Activated CD8-positive, alpha-beta memory T cell treated with anti-CD3 and anti-CD28 coated beads, Interleukin-2, amount 50 U/mL, for 4 hours (primary cell): ENCODE results near the gene MKNK2.
A peak's percentile ranks its signal among the peaks of the same experiment; 100 is the strongest.

Experiments
- DNase-seq: peaks from one replicate; pipeline ENCODE4 v3.0.0-alpha.2; 2020

Gene MKNK2

DNA sequence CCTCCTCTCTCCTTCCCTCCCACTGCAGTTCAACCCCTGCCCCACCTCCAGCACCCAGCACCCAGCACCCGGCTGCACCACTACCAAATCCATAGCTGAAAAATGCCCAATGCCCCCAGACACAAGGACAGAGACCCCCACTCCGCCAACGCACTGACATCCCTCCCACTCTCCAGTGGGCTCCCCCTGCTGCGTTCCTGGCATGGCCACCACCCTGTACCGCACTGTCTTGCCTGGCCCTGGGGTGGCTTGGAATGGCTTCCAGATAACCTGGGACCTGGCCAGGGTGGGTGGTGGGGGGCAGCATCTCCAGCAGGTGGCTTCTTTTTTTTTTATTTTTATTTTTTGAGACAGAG is 5.8 kb upstream of the MKNK2 start:
- no peak for DNase-seq

DNA sequence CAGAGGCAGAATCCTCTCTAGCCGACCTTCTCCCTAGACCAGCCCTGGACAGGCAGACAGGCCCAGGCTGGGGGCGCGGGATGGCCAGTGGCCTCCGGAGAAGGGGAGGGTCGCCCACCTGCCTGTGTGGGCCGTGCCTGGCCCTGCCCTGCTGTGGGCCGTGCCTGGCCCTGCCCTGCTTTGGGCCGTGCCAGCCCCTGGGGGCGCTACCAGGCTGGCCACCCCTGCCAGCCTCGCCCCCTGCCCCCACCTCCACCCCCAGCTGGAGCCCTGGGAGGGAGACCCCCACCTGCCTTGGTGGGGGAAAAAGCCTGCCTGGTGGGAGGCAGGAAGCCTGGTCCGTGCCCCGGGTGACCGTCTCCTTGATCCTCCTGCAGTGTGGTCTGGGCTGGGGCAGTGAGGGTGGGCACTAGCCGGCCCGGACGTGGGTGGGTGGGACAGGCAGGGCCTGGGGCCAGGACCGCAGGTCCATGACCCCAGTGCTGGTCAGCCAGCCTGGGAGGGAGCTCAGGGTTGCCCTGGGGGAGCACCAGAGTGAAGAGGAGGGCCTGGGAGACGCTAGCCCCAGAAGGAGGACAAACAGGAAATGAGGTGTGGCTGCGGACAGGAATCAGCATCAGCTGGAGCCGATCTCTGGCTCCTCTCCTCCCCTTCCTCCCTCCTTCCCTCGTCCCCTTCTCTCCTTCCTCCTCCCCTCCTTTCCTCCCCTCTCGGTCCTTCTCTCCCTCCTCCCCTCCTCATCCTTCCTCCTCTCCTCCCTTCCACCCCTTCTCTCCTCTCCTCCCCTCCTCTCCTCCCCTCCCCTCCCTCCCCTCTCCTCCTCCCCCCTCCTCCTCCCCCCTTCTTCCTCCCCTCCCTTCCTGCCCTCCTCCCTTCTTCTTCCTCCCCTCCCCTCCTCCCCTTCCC is 5.1 kb upstream of the MKNK2 start:
- no peak for DNase-seq

DNA sequence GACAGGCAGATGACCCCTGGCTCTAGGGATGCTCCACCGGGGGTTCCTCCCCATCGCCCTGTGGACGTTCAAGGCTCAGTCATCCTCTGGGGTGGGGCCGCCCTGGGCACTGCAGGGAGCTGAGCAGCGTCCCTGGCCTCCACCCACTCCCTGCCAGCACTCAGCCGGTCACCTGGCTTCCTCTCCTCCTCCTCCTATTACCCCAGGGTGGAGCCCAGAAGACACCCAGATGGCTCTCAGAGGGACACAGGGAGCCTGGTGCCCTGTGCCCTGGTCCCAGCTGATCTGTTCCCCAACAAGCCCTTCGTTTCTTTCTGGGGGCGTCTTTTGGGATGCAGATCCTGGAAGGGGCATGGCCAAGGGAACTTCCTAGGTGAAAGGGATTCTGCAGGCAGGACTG is 3.7 kb upstream of the MKNK2 start:
- no peak for DNase-seq

DNA sequence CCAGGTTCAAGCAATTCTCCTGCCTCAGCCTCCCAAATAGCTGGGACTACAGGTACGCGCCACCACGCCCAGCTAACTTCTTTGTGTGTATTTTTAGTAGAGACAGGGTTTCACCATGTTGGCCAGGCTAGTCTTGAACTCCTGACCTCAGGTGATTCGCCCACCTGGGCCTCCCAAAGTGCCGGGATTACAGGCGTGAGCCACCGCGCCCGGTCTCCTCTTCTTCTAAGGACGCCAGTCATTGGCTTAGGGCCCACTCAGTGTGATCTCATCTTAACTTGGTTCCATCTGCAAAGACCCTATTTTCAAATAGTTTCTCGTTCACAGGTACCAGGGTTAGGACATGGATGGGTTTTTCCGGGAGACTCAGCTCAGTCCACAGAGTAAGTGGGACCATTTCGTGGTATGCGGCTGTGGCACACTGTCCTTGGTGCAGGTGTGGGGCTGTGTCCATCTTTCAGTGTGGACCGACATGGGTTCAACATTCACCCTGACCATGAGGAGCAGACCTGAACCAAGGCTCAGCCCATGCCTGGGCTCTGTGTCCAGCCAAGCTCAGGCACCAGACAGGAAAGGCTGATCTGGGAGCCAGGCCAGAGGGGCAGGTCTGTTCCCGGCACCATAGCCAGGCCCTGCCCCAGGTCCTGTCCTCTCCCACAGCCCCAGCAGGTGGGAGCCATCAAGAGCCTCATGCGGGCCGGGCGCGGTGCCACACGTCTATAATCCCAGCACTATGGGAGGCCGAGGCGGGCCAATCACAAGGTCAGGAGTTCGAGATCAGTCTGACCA is 2.8 kb upstream of the MKNK2 start:
- DNase-seq, result no peak

DNA sequence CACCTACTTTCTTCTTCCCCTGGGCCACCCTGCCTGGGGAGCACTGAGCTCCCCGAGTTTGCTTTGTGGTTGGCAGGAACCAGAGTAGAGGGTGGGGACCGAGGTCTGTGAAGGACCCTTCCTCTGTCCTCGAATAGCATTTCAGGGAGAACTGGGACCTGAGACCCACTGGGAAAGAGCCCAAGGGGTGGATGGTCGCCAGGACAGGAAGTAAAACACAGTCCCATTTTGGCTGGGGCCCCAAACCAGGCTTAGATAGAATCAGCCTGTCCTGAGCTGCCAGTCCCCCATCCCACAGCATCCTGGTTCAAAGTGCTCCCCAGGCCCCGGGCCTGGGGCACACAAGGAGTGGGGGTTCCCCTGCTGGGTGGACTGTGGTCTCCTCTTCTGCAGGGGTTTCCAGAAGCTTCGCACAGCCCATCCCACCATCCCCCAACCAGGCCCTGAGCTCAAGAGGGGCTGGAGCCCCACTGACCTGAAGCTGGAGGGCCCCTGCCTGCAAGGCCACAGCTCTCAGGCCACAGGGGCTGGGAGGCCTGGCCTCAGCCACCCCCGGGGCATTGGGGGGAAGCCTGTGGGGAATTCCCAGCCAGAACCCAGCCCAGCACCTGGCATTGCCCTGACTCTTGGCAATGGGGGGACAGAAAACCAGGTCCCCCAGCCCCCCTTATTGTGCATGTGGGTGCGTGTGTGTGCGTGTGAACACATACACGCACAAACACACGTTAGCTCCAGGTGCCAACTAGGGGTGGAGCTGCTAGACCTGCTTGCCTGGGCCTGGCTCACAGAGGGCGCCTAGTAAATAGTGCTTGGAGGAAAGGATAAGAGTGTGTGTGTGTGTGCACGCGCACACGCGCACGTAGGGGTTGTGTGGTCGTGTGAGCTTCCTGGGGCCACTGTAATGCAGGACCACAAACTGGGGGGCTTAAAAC is 995 bp upstream of the MKNK2 start:
- no peak for DNase-seq

DNA sequence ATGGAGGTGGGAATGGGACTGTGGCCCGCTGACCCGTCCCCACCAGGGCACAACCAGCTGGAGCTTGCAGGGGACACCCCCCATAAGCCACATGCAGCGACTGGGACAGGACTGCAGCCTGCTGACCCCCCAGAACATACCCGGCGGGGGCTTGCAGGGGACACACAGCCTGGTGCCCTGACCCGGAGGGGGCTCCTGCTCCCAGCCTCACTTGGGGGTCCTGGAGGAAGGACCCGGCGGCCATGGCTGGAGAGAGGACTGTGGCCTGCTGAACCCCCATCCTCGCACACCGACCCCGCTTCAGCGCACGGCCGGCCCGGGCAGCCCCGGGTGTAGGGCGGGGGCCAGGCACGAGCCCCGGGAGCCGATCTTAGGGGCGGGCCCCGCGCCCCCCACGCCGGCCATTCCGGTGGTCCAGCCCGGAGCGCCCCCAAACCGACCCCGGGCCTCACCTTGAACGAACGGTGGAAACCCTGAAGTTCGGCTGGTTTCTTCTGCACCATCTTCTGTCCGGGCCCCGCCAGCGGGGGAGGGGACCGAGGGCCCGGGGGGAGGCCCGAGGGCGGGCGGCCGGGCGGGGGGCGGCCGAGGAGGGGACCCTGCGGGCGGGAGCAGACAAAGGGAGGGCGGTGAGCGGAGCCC is 574 bp downstream of the MKNK2 start:
- no peak for DNase-seq

DNA sequence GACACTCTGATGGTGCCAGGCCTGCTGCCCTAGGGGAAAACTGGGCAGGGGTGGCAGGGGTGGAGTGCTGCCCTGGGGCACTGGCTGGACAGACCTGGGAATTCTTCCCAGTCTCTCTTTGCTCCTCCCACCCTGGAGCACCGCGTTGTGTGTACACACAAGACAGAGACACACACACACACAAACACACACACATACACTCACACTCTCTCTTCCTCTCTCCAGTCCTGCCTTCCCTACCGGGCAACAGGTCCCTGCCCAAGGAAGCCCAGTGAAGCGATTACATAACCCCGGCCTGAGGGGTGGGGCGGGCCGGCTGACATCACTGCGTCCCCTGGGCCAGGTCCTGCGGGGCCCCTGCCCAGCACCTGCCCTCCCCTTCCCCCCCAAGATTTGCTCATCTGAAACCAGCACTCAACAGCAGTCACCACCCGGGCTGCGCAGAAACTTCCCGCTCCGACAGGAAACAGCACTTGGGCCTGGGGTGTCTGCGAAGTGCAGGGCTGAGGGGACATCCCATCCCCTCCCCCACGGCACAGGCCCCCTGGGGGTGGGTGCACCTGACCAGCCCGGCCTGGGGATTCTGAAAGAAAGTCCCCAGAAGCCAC is 1.2 kb downstream of the MKNK2 start:
- peak; percentile 51 for DNase-seq

DNA sequence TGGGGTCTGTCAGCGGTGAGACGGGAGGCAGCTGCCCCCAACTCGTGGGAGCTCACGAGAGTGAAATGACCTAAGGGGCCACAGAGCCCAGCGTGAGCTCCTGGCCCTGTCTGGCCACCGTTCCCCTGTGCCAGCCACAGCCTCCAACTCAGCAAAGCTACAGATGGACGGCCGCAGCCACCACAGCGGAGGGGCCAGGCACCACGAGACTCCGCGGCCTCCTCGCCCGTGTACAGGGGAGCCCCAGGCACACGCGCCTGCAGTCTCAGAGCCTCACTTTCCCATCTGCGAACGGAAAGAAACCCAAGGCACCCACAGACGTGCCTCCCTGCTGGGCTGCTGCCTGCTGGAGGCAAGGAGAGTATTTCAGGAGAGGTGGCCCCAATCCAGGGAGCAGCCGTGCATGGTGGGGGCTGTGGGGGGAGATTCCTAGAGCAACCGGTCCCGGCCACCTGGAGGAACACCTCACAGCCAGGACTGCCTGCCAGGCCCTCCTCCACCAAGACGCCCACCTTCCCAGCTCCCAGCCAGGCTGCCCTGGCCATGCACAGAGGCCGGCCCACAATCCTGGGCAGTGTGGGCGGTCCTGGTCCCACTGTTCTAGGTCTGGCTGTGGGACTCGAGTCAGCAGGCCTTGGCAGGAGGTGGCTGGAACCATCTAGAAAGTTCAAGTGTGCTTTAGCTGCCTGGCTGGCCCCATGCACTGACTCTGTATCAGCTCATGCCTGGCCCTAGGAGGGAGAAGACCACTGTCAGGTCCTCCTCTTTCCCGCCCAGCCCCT is 1.9 kb downstream of the MKNK2 start:
- no peak for DNase-seq

DNA sequence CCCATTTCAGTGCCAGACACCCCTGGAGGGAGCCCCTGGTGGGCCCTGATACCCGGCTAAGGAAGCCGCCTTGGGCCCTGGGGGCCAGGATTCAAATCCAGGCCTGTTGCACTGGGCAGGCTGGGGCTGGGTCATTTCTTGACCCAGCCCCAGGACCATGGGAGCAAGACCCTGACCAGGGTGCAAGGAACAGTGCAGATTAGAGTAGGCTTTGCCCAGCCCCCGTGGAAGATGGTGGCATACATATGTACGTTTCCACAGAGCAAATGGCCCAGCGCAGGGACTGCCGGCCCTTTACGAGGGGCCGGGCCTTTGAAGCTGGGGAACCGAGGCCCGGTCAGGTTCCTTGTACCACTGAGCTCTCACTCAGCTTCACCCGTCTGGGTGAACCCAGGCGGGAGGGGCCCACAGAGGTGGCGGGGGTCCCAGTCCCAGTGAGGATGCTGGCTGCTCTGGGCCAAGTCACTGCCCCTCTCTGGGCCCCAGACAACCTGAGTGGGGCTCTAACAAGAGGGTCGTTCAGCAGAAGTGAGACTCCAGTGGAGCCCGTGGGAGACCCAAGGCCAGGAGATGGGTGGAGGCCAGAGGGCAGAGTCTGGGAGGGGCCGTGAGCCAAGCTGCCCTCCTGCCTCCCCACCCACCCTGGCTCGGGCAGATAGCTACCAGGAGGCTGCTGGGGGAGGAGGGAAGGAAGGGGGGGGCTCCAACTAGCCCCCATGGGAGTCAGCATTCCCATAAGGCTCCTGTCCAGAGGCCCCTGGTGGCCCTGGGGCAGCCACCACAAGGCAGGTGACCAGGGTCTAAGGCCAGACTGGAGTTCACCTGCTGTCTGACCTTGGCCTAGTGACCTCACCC is 2.7 kb downstream of the MKNK2 start:
- DNase-seq, result no peak

DNA sequence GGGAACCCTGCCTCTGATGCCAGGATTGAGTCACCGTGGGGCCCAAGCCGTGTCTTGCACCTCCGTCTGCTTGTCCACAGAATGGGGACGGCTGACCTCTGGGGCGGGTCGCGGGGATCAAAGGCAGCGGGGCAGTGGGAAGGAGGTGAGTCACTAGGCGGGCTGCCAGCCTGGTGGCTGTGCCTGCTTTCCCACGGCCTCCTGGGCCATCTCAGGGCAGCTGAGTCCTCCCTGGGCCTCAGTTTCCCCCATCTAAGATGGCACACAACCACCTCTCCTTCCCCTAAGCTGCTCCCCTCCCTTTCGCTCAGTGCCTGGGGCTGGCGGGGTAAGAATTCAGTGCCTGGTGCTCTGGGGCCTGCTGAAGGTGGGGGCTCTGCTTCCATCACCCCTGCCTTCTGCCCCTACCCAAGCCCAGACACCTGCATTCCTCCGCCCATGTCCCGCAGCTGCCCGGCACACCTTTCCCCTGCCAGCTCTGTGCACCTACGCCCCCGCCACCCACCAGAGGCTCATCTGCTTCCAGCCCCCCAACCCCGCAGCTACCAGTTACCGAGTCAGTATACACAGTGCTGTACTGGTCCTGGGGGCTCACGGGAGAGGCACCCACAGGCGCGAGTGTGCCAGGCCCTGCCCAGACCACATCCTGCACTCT is 3.5 kb downstream of the MKNK2 start:
- DNase-seq, result no peak

DNA sequence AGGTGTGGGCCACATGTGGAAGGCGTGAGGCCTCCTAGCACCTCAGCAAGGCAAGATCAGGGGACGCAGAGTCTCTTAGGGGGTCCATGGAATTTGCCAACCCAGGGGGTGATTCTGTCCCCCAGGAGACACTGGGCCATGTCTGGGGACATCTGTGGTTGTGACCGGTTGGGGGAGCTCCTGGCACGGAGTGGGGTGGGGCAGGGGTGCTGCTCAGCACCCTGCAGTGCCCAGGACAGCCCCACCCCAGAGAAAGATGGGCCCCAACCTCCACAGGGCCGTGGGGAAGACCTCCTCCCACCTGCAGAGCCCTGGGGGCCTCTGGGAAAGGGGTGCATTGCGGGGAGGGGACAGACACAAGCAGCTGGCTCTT is 4.0 kb downstream of the MKNK2 start:
- no peak for DNase-seq

DNA sequence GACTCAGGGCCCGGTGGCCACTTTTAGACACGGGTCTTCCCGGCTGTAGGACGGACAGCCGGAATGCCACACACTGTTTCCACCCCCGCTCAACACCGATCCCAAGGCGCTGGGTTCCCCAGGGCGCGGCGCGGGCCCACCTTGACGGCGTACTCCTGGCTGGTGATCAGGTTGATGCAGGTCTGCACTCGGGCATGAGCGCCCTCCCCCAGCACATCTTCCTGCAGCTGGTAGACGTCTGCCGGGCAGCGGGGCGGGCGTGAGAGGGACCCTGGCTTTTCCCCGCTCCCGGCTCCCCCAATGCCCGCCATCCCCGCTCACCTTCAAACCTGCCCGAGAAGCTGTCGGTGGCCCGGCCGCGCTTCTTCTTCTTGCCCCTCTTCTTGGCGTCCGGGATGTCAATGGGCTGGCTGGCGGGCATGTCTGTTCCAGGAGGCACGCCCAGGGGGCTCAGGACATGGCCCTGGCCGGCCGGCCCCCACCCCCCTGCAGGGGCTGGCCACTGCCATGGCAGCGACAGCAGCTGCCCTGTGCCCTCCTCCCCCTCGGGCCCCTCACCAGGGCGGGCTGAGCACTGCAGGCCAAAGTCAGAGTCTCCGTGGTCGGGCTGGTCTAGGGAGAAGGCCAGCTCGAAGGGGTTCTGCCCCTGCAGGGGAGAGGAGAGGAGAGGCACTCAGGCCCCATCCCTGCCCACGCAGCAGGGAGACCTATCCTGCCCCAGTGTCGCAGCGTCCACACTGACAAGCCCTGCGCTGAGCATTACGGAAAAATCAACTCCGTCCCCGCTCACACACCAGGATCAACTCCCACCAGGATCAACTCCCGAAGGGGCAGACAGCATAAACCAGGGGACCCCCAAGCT is 4.8 kb downstream of the MKNK2 start:
- no peak for DNase-seq

DNA sequence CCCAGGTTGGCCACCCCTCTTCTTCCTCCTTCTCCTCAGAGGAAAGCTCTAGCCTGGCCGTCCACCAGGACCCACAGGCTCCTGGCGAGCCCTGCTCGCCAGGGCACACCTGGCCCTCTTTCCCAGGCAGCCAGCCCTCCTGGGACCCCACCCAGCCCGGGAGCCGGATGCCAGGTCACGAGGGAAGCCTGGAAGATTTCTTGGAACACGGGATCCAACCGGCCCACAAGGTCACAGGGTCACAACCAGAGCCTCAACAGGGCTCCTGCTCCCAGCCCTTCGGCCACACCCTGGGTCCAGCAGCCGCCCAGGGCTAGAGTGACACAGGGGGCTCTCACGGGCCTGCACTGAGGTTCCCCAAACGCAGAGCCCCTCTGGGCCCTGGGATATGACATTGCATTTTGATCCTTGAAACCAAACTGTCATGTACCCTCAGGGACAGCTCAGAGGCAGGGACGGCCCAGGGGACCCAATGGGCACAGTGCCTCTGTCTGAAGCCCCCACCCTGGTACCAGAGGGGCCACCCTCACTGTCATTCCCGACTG is 5.5 kb downstream of the MKNK2 start:
- no peak for DNase-seq

DNA sequence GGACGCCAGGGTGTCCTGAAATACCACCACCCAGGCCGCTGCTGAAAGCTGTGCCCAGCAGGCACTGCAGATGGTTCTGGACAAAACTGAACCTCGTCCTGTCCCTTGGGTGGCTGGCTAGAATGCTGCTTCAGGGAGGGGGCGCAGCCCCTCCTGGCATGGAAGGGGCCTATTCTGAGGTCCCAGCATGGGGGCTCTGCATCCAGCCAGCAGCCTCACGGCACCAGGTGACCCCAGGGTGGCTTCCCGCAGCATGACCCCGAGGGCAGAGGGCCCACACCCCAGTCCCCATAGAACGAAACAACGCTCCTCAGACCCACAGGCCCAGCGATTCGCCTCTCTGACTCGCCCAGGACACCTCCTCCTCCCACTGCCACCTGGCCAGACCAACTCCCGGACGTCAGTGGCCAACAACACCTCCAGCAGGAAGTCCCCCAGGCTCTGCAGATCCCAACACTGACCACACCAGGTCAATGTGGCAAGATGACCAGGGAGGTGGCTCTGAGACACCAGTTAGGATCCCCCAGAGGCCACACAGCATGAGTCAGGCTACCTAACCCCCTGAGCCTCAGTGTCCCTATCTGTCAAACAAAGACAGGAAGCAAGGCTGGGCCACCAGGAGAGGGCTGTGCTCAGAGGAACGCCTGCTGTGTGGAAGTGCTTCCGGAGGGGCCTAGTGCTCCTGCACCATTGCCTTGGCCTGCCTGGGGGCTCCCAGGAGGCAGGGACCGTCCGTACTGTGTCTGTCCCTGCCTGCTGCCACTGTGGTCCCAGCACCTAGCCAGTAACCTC is 6.1 kb downstream of the MKNK2 start:
- DNase-seq, result no peak

DNA sequence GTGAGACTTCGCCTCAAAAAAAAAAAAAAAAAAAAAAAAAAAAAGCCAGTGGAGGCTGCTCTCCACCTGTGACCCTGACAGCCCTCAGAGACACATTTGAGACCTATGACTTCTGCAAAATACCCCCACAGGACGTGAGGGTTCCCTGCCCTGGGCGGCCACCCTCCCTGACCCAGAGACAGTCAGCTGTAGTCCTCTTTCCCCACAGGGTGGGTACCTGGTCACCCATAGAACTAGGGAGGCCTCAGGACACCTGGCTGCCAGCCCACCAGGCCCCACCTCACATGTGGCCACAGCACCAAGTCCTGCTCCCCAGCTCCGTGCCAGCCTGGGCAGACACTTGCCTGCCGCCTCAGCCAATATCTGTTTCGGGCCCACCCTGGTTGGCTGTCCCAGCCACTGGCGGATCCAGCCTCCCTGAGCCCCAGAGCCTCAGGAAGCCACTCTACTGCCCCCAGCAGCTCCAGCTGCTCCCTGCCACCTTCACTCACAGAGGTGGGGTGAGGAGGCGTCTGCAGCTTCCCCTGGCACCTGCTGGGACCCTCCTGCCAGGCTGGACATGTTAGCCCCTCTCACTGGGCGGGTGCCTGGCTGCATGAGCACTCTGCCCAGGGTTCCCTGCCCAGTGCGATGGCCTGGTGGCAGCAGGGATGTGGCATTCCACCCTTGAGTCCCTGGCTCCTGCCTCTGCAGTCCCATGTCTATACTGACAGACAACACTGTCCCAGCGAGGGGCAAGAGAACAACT is 6.9 kb downstream of the MKNK2 start:
- no peak for DNase-seq

DNA sequence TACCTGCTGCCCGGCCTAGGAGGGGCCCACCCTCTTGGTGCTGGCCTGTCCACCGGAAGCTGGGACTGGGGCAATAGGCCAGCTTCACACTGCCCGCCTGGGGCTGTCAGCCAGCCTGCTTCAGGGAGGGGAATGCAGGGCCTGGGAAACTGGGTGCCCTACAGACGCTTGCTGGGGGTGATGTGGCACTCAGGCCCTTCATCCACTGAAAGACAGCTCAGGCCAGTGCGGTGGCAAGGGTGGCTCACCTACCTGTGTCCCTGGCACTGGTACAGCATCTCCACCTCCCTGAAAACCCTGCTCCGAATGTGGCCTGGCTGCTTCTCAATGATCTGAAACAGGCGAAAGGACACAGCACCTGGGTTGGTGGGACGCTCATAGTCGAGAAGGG is 7.8 kb downstream of the MKNK2 start:
- DNase-seq, result no peak
